Tibial nerve (tissue), 4 donors: ENCODE data around the gene SYPL1. TPM values are rescaled to one million over a fixed set of nuclear protein-coding genes. Genes with fewer than 3 reads are reported as not detected.

ENCODE experiments used
- DNase-seq, 2 donors: peaks; one replicate each; pipeline ENCODE4 v3.0.0-alpha.2; 2019; ENCODE audit warnings: low spot score in 2 of 2
- H3K27ac ChIP-seq, 4 donors: fragments of 200-600 bp; sonication (generic) in 3 of 4; one replicate each; pipeline ENCODE4 v1.5.1; 2017 to 2019; ENCODE audit warnings: mild to moderate bottlenecking in 1 of 4
- H3K27me3 ChIP-seq, 2 donors: fragments of 200-600 bp; sonication (generic) in 1 of 2; one replicate each; pipeline versions ENCODE4 v1.5.1 to v1.6.0; 2017 to 2019
- H3K36me3 ChIP-seq, 3 donors: fragments of 200-600 bp; sonication (generic); one replicate each; pipeline ENCODE4 v1.5.1; 2018 to 2019
- H3K4me1 ChIP-seq, 4 donors: fragments of 200-600 bp; sonication (generic) in 3 of 4; one replicate each; pipeline ENCODE4 v1.5.1; 2017 to 2019
- H3K4me3 ChIP-seq, 4 donors: fragments of 200-600 bp; sonication (generic) in 3 of 4; one replicate each; pipeline ENCODE4 v1.5.1; 2017 to 2019; ENCODE audit warnings: mild to moderate bottlenecking in 1 of 4, moderate library complexity in 1 of 4
- H3K9me3 ChIP-seq, 4 donors: fragments of 200-600 bp; sonication (generic) in 3 of 4; one replicate each; pipeline ENCODE4 v1.5.1; 2017 to 2019
- EP300 ChIP-seq, 2 donors: sonication (generic); formaldehyde crosslinking; IDR thresholded peaks; one replicate each; pipeline ENCODE4 v1.6.1; 2017; ENCODE audit warnings: antibody characterized with exemption in 2 of 2, mild to moderate bottlenecking in 1 of 2
- POLR2A ChIP-seq, 2 donors: fragments of 450-650 bp; IDR thresholded peaks; one replicate each; pipeline ENCODE4 v1.6.1; 2017; ENCODE audit warnings: antibody characterized with exemption in 2 of 2, mild to moderate bottlenecking in 2 of 2, moderate library complexity in 2 of 2
- WGBS, 2 donors: methylation state at CpG; one replicate each; pipeline ENCODE4 v1.1.5; 2018; 5-methylcytosine and 5-hydroxymethylcytosine counted together
- total RNA-seq, 4 donors: library from RNA; depleted of rRNA; stranded (reverse); fragments of >200 nt; gene quantifications; one replicate each; pipeline ENCODE4 v1.1.0, GENCODE V29; 2016
- TF ChIP-seq, protein P1 (sequence below), 5 experiments: fragments of 200-600 bp in 3 of 5; fragments of 450-650 bp in 2 of 5; sonication (generic) in 3 of 5; IDR thresholded peaks; one replicate each; pipeline ENCODE4 v1.5.1; 2016 to 2019; ENCODE audit warnings: antibody characterized with exemption in 5 of 5, mild to moderate bottlenecking in 3 of 5, moderate library complexity in 2 of 5

Gene SYPL1
- total RNA-seq, 4 donors from 2014 or later, result 69.6 to 79.5 (median 71.5) TPM

DNA sequence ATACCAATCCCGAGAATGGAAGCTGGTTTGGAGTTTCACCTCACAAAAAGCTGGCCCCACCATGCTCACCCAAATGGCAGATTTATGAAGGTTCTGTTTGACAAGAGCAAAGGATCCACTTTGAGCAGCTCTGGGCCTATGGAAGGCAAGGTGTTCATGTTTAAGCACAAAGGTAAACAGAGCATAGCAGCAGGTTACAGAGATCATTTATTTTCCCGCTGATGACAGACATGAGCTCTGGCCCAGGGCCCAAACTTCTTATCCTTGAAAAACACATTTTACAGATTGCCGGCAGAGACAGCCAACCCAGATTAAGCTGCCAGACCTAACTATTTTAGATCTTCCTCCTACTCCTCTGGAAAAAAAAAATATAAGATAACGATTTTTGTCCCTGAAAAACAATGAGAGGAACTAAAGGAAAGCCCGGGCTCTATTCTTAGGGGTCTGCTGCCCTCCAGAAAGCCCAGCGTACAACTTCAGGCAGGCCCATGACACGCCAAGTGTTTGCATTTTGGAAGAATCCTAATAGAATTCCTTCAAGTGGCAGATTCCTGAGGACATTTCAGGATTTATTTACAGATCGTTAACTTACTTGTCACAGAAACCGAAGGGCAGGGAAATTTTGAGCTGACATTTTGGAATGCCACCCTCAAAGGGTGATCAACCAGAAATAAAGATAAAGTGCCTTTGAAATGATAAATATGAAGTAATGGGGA lies 40.0 kb downstream of the SYPL1 start:
- TF ChIP-seq, protein P1, sequence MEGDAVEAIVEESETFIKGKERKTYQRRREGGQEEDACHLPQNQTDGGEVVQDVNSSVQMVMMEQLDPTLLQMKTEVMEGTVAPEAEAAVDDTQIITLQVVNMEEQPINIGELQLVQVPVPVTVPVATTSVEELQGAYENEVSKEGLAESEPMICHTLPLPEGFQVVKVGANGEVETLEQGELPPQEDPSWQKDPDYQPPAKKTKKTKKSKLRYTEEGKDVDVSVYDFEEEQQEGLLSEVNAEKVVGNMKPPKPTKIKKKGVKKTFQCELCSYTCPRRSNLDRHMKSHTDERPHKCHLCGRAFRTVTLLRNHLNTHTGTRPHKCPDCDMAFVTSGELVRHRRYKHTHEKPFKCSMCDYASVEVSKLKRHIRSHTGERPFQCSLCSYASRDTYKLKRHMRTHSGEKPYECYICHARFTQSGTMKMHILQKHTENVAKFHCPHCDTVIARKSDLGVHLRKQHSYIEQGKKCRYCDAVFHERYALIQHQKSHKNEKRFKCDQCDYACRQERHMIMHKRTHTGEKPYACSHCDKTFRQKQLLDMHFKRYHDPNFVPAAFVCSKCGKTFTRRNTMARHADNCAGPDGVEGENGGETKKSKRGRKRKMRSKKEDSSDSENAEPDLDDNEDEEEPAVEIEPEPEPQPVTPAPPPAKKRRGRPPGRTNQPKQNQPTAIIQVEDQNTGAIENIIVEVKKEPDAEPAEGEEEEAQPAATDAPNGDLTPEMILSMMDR (IDR thresholded peaks at IDR 0.05), result no peak
- no peak for TF ChIP-seq POLR2A (IDR thresholded peaks at IDR 0.05)
- no peak for TF ChIP-seq EP300 (IDR thresholded peaks at IDR 0.05)
- H3K4me3 ChIP-seq, result no peak overlapping the region
- 43 to 44% methylated on average over 9 of the region's 9 CpGs for WGBS, 2 donors
- no peaks in the 10 kb centered on the region for H3K27me3 ChIP-seq
- no peak for DNase-seq
- peaks cover 0 to 8% (median 0%) of the 10 kb centered on the region in 4 donors for H3K4me1 ChIP-seq
- H3K27ac ChIP-seq, result peak overlapping the region in 1 of 4 donors; percentile 80
- H3K9me3 ChIP-seq, result no peaks in the 10 kb centered on the region
- no peaks in the 10 kb centered on the region for H3K36me3 ChIP-seq

- no peak for TF ChIP-seq EP300 (IDR thresholded peaks at IDR 0.05)
- TF ChIP-seq, protein P1 (IDR thresholded peaks at IDR 0.05), result no peak
- no peak for TF ChIP-seq POLR2A (IDR thresholded peaks at IDR 0.05)
- Histone ChIP-seq H3K4me1 (peaks cover 0 to 8% (median 0%) of the 10 kb centered on the region in 4 donors), H3K27ac (peak overlapping the region in 2 of 4 donors; percentile 34 to 80), H3K36me3 (no peaks in the 10 kb centered on the region), H3K27me3 (no peaks in the 10 kb centered on the region), H3K9me3 (no peaks in the 10 kb centered on the region), H3K4me3 (no peak overlapping the region)
- DNase-seq, result no peak
- 69 to 70% methylated on average over 9 of the region's 9 CpGs for WGBS, 2 donors
Observed at GRCh38 chr7:106071356-106071998, 40.6 kb downstream of the SYPL1 start.

- H3K27me3 ChIP-seq, result no peaks in the 10 kb centered on the region
- 91 to 93% methylated on average over 8 of the region's 8 CpGs for WGBS, 2 donors
- DNase-seq, result no peak
- H3K4me1 ChIP-seq, result peaks cover 0 to 14% (median 6%) of the 10 kb centered on the region in 4 donors
- peak overlapping the region in 2 of 4 donors; percentile 34 to 80 for H3K27ac ChIP-seq
- H3K9me3 ChIP-seq, result no peaks in the 10 kb centered on the region
- H3K4me3 ChIP-seq, result no peak overlapping the region
- H3K36me3 ChIP-seq, result no peaks in the 10 kb centered on the region
- TF ChIP-seq, protein P1 (IDR thresholded peaks at IDR 0.05), result no peak
- no peak for TF ChIP-seq EP300 (IDR thresholded peaks at IDR 0.05)
- TF ChIP-seq POLR2A (IDR thresholded peaks at IDR 0.05), result no peak
Observed at GRCh38 chr7:106070567-106071254, 41.4 kb downstream of the SYPL1 start.

DNA sequence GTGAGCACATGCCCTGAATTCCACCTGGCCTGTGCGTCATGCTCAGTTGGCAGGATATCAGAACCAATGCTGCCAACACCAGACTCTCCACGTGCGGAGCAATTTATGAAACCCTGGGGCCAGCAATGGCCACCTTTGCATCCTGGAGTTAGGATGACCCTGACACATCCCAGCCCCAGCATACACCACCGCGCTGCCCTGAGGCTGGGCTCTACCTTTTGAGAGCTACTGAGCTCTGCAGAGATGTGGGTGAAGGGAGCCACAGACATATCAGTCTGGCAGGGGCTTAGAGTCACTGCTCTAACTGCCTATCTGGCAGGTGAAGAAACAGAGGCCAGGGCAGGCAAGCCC lies 41.9 kb downstream of the SYPL1 start:
- Histone ChIP-seq H3K9me3 (no peaks in the 10 kb centered on the region), H3K27ac (no peak overlapping the region), H3K27me3 (no peaks in the 10 kb centered on the region), H3K4me3 (no peak overlapping the region), H3K36me3 (no peaks in the 10 kb centered on the region), H3K4me1 (peaks cover 0 to 20% (median 11%) of the 10 kb centered on the region in 4 donors)
- no peak for DNase-seq
- TF ChIP-seq, protein P1 (IDR thresholded peaks at IDR 0.05), result no peak
- TF ChIP-seq POLR2A (IDR thresholded peaks at IDR 0.05) (no peak), EP300 (IDR thresholded peaks at IDR 0.05) (no peak)
- 83 to 89% methylated on average over 3 to 5 of the region's 5 CpGs for WGBS, 2 donors
